Measurements from ENCODE around the gene GRID2.

DNA sequence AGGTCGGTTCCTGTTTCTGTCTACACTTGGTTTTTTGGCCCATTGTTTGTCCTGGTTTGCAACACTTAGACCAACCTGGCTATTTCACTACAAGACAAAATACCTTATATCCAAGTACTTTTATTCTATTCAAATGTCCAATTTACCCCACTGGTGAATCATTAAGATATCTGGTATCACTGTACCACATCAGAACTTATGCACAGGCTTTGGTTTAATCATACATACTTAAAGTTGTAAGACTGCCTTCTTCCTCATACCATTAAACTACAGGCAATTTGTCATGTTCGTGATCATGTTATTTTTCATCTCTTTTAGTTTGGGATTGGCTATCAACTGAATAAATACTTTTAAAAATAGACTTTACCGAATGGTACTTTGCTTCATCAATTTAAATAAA, 1471.8 kb downstream of the GRID2 start:
- TF ChIP-seq, protein P1, sequence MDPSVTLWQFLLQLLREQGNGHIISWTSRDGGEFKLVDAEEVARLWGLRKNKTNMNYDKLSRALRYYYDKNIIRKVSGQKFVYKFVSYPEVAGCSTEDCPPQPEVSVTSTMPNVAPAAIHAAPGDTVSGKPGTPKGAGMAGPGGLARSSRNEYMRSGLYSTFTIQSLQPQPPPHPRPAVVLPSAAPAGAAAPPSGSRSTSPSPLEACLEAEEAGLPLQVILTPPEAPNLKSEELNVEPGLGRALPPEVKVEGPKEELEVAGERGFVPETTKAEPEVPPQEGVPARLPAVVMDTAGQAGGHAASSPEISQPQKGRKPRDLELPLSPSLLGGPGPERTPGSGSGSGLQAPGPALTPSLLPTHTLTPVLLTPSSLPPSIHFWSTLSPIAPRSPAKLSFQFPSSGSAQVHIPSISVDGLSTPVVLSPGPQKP (IDR thresholded peaks at IDR 0.05; ENCODE audit: borderline replicate concordance, low read depth, low read length): no peak
- TF ChIP-seq MXI1 (IDR thresholded peaks at IDR 0.05; ENCODE audit: borderline replicate concordance, low read depth, low read length) (no peak), CHD1 (IDR thresholded peaks at IDR 0.05; ENCODE audit: low read depth, low read length) (no peak), POLR2A (IDR thresholded peaks at IDR 0.05; ENCODE audit: low read depth, low read length) (no peak), RFX5 (IDR thresholded peaks at IDR 0.05; ENCODE audit: low read depth, low read length) (no peak), MAFK (IDR thresholded peaks at IDR 0.05; ENCODE audit: low read depth, low read length) (no peak), BHLHE40 (IDR thresholded peaks at IDR 0.05; ENCODE audit: low read depth, low read length) (no peak), SMC3 (IDR thresholded peaks at IDR 0.05; ENCODE audit: low read depth, low read length) (no peak), RAD21 (IDR thresholded peaks at IDR 0.05; ENCODE audit: low read length) (no peak), CEBPB (IDR thresholded peaks at IDR 0.05; ENCODE audit: low read depth, low read length) (no peak), MAZ (IDR thresholded peaks at IDR 0.05; ENCODE audit: borderline replicate concordance, low read depth, low read length) (no peak)
- TF ChIP-seq, protein P2, sequence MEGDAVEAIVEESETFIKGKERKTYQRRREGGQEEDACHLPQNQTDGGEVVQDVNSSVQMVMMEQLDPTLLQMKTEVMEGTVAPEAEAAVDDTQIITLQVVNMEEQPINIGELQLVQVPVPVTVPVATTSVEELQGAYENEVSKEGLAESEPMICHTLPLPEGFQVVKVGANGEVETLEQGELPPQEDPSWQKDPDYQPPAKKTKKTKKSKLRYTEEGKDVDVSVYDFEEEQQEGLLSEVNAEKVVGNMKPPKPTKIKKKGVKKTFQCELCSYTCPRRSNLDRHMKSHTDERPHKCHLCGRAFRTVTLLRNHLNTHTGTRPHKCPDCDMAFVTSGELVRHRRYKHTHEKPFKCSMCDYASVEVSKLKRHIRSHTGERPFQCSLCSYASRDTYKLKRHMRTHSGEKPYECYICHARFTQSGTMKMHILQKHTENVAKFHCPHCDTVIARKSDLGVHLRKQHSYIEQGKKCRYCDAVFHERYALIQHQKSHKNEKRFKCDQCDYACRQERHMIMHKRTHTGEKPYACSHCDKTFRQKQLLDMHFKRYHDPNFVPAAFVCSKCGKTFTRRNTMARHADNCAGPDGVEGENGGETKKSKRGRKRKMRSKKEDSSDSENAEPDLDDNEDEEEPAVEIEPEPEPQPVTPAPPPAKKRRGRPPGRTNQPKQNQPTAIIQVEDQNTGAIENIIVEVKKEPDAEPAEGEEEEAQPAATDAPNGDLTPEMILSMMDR (conservative IDR thresholded peaks at IDR 0.05; ENCODE audit: low read depth, low read length): no peak
- TF ChIP-seq, protein P3, sequence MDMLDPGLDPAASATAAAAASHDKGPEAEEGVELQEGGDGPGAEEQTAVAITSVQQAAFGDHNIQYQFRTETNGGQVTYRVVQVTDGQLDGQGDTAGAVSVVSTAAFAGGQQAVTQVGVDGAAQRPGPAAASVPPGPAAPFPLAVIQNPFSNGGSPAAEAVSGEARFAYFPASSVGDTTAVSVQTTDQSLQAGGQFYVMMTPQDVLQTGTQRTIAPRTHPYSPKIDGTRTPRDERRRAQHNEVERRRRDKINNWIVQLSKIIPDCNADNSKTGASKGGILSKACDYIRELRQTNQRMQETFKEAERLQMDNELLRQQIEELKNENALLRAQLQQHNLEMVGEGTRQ (IDR thresholded peaks at IDR 0.05; ENCODE audit: low read depth, low read length): no peak
